ENCODE measurements around the gene WNK2.

The WNK2 gene

GRCh38 chr9:93198838-93199625 lies 15.1 kb downstream of the WNK2 start:
- DNase-seq (ENCODE audit: low read depth in 2 of 3, low spot score in 1 of 3), result no peak

- DNase-seq (ENCODE audit: low read depth in 2 of 3, low spot score in 1 of 3), result no peak
These were observed 16.5 kb downstream of the WNK2 start for GRCh38 chr9:93200449-93200742.

GRCh38 chr9:93200989-93201334 lies 17.0 kb downstream of the WNK2 start:
- no peak for DNase-seq (ENCODE audit: low read depth in 2 of 3, low spot score in 1 of 3)

- DNase-seq (ENCODE audit: low read depth in 2 of 3, low spot score in 1 of 3), result no peak
These were observed 19.2 kb downstream of the WNK2 start for GRCh38 chr9:93203026-93203717.

- DNase-seq (ENCODE audit: low read depth in 2 of 3, low spot score in 1 of 3), result no peak
These were observed 20.0 kb downstream of the WNK2 start for GRCh38 chr9:93203718-93204469.

- DNase-seq (ENCODE audit: low read depth in 2 of 3, low spot score in 1 of 3), result no peak
These were observed 20.6 kb downstream of the WNK2 start for GRCh38 chr9:93204470-93205043.

- no peak for DNase-seq (ENCODE audit: low read depth in 2 of 3, low spot score in 1 of 3)
These were observed 21.3 kb downstream of the WNK2 start for GRCh38 chr9:93205045-93205768.

- DNase-seq (ENCODE audit: low read depth in 2 of 3, low spot score in 1 of 3), result no peak
These were observed 22.1 kb downstream of the WNK2 start for GRCh38 chr9:93205896-93206575.

- no peak for DNase-seq (ENCODE audit: low read depth in 2 of 3, low spot score in 1 of 3)
These were observed 22.7 kb downstream of the WNK2 start for GRCh38 chr9:93206576-93207155.

GRCh38 chr9:93207326-93207814 lies 23.4 kb downstream of the WNK2 start:
- no peak for DNase-seq (ENCODE audit: low read depth in 2 of 3, low spot score in 1 of 3)

- DNase-seq (ENCODE audit: low read depth in 2 of 3, low spot score in 1 of 3), result no peak
These were observed 24.2 kb downstream of the WNK2 start for GRCh38 chr9:93207860-93208734.

GRCh38 chr9:93209097-93209496 lies 25.2 kb downstream of the WNK2 start:
- DNase-seq (ENCODE audit: low read depth in 2 of 3, low spot score in 1 of 3), result no peak

- DNase-seq (ENCODE audit: low read depth in 2 of 3, low spot score in 1 of 3), result no peak
These were observed 25.8 kb downstream of the WNK2 start for GRCh38 chr9:93209576-93210323.

GRCh38 chr9:93210324-93210973 lies 26.5 kb downstream of the WNK2 start:
- DNase-seq (ENCODE audit: low read depth in 2 of 3, low spot score in 1 of 3), result no peak

GRCh38 chr9:93210974-93211653 lies 27.2 kb downstream of the WNK2 start:
- DNase-seq (ENCODE audit: low read depth in 2 of 3, low spot score in 1 of 3), result no peak

GRCh38 chr9:93211654-93212001 lies 27.7 kb downstream of the WNK2 start:
- DNase-seq (ENCODE audit: low read depth in 2 of 3, low spot score in 1 of 3), result no peak

- DNase-seq (ENCODE audit: low read depth in 2 of 3, low spot score in 1 of 3), result no peak
These were observed 28.5 kb downstream of the WNK2 start for GRCh38 chr9:93212409-93212808.

- no peak for DNase-seq (ENCODE audit: low read depth in 2 of 3, low spot score in 1 of 3)
These were observed 32.1 kb downstream of the WNK2 start for GRCh38 chr9:93216073-93216365.

Measured in stimulated activated CD4-positive, alpha-beta T cell treated with anti-CD3 and anti-CD28 coated beads, Interleukin-12 subunit alpha, Interleukin-12 subunit beta, amount 100 ng/mL, for 48 hours (primary cell).